HepG2 (cell line): Measurements from ENCODE around the gene DOK1. TPM values are rescaled to one million over a fixed set of nuclear protein-coding genes. Genes with fewer than 3 reads are reported as not detected.

Experiments used
- ATAC-seq: fragments of 200-7000 bp; cut with Tn5 transposase; 3 replicates; pipeline ENCODE4 v1.9.1; 2020; ENCODE audit warnings: mild to moderate bottlenecking, moderate library complexity
- BruUV-seq: library from RNA; stranded (reverse); fragments of 400-500 nt; replicated peaks from 2 replicates; lab custom pipeline; 2021; lab: Mats Ljungman, UMichigan
- CTCF ChIA-PET: fragments of 300-600 bp; formaldehyde crosslinking; extraction: SDS; loops from one replicate; lab custom pipeline; 2021; ENCODE audit warnings: low total read pairs, inconsistent platforms, low intra/inter-chr PET ratio; lab: Yijun Ruan, JAX
- POLR2A ChIA-PET: fragments of 350-600 bp; sonication (Branson Sonifier 250); formaldehyde crosslinking; loops from one replicate; lab custom pipeline; 2020; ENCODE audit warnings: antibody characterized with exemption, inconsistent platforms; lab: Yijun Ruan, JAX
- DNase-seq: peaks from one replicate; pipeline ENCODE4 v3.0.0-alpha.2; 2015; ENCODE audit warnings: low spot score
- FAIRE-seq: peaks from 3 replicates; lab custom pipeline; 2011; peaks lifted over from hg19 to GRCh38; lab: Jason Lieb, UNC
- H2AFZ ChIP-seq: one replicate; pipeline ENCODE4 v1.6.1; 2011; ENCODE audit warnings: low read length, inconsistent platforms
- H3K27ac ChIP-seq: fragments of 300-600 bp; 3 replicates; pipeline ENCODE4 v1.8.0; 2011; ENCODE audit warnings: mixed run types, mild to moderate bottlenecking, mixed read lengths, low read length, inconsistent platforms; ENCODE audit not compliant: insufficient read depth; ENCODE audit errors: extremely low read length
- H3K27me3 ChIP-seq, 2 experiments: fragments of 200-600 bp in 1 of 2; 2 replicates in 1 of 2; 3 replicates in 1 of 2; pipeline versions ENCODE4 v1.6.0 to v1.8.0; 2011; ENCODE audit warnings: low read length in 2 of 2, mild to moderate bottlenecking in 2 of 2, moderate library complexity in 2 of 2, inconsistent platforms in 1 of 2; ENCODE audit not compliant: insufficient read depth in 2 of 2, control insufficient read depth in 1 of 2
- H3K36me3 ChIP-seq, 2 experiments: fragments of 200-600 bp in 1 of 2; replicated peaks in 1 of 2; 2 replicates in 1 of 2; 3 replicates in 1 of 2; pipeline versions ENCODE4 v1.5.1 to v1.8.0; 2011; ENCODE audit warnings: low read length in 2 of 2, inconsistent platforms in 1 of 2; ENCODE audit not compliant: insufficient read depth in 2 of 2, control insufficient read depth in 1 of 2
- H3K4me1 ChIP-seq: 2 replicates; pipeline ENCODE4 v1.5.1; 2012; ENCODE audit warnings: low read length, inconsistent platforms; ENCODE audit not compliant: insufficient read depth
- H3K4me2 ChIP-seq: 2 replicates; pipeline ENCODE4 v1.6.0; 2011; ENCODE audit warnings: low read depth, low read length, inconsistent platforms
- H3K4me3 ChIP-seq, 3 experiments: fragments of 200-600 bp in 1 of 3; sonication (generic), shearing (Covaris generic) in 1 of 3; replicated peaks in 1 of 3; 2 replicates each; pipeline ENCODE4 v1.5.1; 2011 to 2016; ENCODE audit warnings: low read length in 3 of 3, inconsistent platforms in 2 of 3, low read depth in 2 of 3, mild to moderate bottlenecking in 2 of 3, control low read depth in 1 of 3, mixed read lengths in 1 of 3; ENCODE audit not compliant: insufficient read depth in 1 of 3
- H3K79me2 ChIP-seq: one replicate; pipeline ENCODE4 v1.6.1; 2011; ENCODE audit warnings: low read length, inconsistent platforms; ENCODE audit not compliant: insufficient read depth
- H3K9ac ChIP-seq: 2 replicates; pipeline ENCODE4 v1.6.0; 2011; ENCODE audit warnings: mild to moderate bottlenecking, low read depth, low read length, inconsistent platforms; ENCODE audit not compliant: insufficient read depth
- H3K9me3 ChIP-seq: 2 replicates; pipeline ENCODE4 v1.5.1; 2012; ENCODE audit warnings: mild to moderate bottlenecking, low read length
- H4K20me1 ChIP-seq: 2 replicates; pipeline ENCODE4 v1.6.0; 2011; ENCODE audit warnings: inconsistent platforms, mild to moderate bottlenecking, low read length, moderate library complexity; ENCODE audit not compliant: insufficient read depth
- AGO1 ChIP-seq: fragments of 200-400 bp; formaldehyde crosslinking; IDR thresholded peaks from 2 replicates; pipeline ENCODE4 v1.6.1; 2017; ENCODE audit warnings: mild to moderate bottlenecking, low read depth, low read length, moderate library complexity; ENCODE audit not compliant: poor library complexity, severe bottlenecking
- AGO2 ChIP-seq: fragments of 200-400 bp; formaldehyde crosslinking; optimal IDR thresholded peaks from 2 replicates; pipeline ENCODE3; 2017; ENCODE audit warnings: mild to moderate bottlenecking, low read depth, low read length, moderate library complexity
- MLLT10 ChIP-seq: sonication (generic); formaldehyde crosslinking; IDR thresholded peaks from 2 replicates; pipeline ENCODE4 v1.4.0; 2020; ENCODE audit warnings: missing genetic modification reagents
- MTERF4 ChIP-seq: sonication (generic); formaldehyde crosslinking; IDR thresholded peaks from 2 replicates; pipeline ENCODE4 v1.8.0; 2023; ENCODE audit warnings: mild to moderate bottlenecking, missing genetic modification reagents
- PCBP2 ChIP-seq: fragments of 200-400 bp; formaldehyde crosslinking; optimal IDR thresholded peaks from 2 replicates; pipeline ENCODE3; 2018; ENCODE audit warnings: low read length, low read depth; ENCODE audit not compliant: poor library complexity, severe bottlenecking
- PLSCR1 ChIP-seq: sonication (generic); formaldehyde crosslinking; IDR thresholded peaks from 2 replicates; pipeline ENCODE4 v1.5.0; 2020; ENCODE audit warnings: missing genetic modification reagents, mild to moderate bottlenecking, borderline replicate concordance
- POLR2G ChIP-seq: fragments of 200-400 bp; formaldehyde crosslinking; IDR thresholded peaks from 2 replicates; pipeline ENCODE4 v1.6.1; 2018; ENCODE audit warnings: mild to moderate bottlenecking, low read depth, low read length, moderate library complexity
- RBFOX2 ChIP-seq: fragments of 200-400 bp; formaldehyde crosslinking; IDR thresholded peaks from 2 replicates; pipeline ENCODE4 v1.6.1; 2017; ENCODE audit warnings: low read depth, mild to moderate bottlenecking, low read length
- ZFX ChIP-seq: sonication (generic); formaldehyde crosslinking; IDR thresholded peaks from 2 replicates; pipeline ENCODE4 v1.4.0; 2020; ENCODE audit warnings: mild to moderate bottlenecking, low read depth, missing genetic modification reagents, moderate library complexity
- ZNF768 ChIP-seq: sonication (generic); formaldehyde crosslinking; IDR thresholded peaks from 2 replicates; pipeline ENCODE4 v1.4.0; 2020; ENCODE audit warnings: missing genetic modification reagents
- WGBS: methylation state at CpG from one replicate; pipeline ENCODE4 v1.1.6; 2017; ENCODE audit warnings: low lambda C conversion rate; 5-methylcytosine and 5-hydroxymethylcytosine counted together
- in situ Hi-C: cut with HindIII; loops from 2 replicates; pipeline ENCODE4 v1.10.0; 2017; ENCODE audit warnings: low pct_unique_long_range_greater_than_20kb; ENCODE audit not compliant: extremely low pct_ligation_motif_present
- intact Hi-C: fragments of 100-400 bp; cut with micrococcal nuclease; formaldehyde crosslinking; loops from one replicate; pipeline ENCODE4 v1.10.0; 2022; ENCODE audit not compliant: unreplicated experiment
- polyA plus RNA-seq, 8 experiments: library from polyadenylated mRNA; depleted of rRNA in 3 of 8; stranded (reverse) in 7 of 8; unstranded in 1 of 8; fragments of >200 nt; fragmentation: Illumina TruSeq in 4 of 8; extraction: Trizol in 4 of 8; gene quantifications; 2 replicates each; pipeline versions ENCODE4 v1.2.1 to v1.2.3, GENCODE V29; 2011 to 2016; ENCODE audit warnings: low read depth in 4 of 8, missing spikeins in 1 of 8, mixed read lengths in 1 of 8; ENCODE audit not compliant: insufficient read depth in 1 of 8
- total RNA-seq, 5 experiments: library from RNA; depleted of rRNA; stranded (reverse); fragments of >200 nt; fragmentation: Illumina TruSeq; extraction: Trizol; gene quantifications; 2 replicates each; pipeline ENCODE4 v1.2.3, GENCODE V29; 2016; ENCODE audit warnings: low read depth in 1 of 5
- TF ChIP-seq, protein P1 (sequence below): sonication (generic); formaldehyde crosslinking; conservative IDR thresholded peaks from 2 replicates; pipeline ENCODE4 v1.8.0; 2022; ENCODE audit warnings: missing genetic modification reagents
- TF ChIP-seq, protein P2 (sequence below): sonication (generic); formaldehyde crosslinking; IDR thresholded peaks from 2 replicates; pipeline ENCODE4 v1.5.0; 2020; ENCODE audit warnings: missing genetic modification reagents
- TF ChIP-seq, protein P3 (sequence below): sonication (generic); formaldehyde crosslinking; IDR thresholded peaks from 2 replicates; pipeline ENCODE4 v1.5.1; 2020; ENCODE audit warnings: mild to moderate bottlenecking, missing genetic modification reagents

DOK1 gene
- total and polyA plus RNA-seq, 2 of the 13 experiments (the other 11 are each of a cell fraction or from before 2014, with no cell fraction given) = 0.53 to 0.74 TPM

DNA sequence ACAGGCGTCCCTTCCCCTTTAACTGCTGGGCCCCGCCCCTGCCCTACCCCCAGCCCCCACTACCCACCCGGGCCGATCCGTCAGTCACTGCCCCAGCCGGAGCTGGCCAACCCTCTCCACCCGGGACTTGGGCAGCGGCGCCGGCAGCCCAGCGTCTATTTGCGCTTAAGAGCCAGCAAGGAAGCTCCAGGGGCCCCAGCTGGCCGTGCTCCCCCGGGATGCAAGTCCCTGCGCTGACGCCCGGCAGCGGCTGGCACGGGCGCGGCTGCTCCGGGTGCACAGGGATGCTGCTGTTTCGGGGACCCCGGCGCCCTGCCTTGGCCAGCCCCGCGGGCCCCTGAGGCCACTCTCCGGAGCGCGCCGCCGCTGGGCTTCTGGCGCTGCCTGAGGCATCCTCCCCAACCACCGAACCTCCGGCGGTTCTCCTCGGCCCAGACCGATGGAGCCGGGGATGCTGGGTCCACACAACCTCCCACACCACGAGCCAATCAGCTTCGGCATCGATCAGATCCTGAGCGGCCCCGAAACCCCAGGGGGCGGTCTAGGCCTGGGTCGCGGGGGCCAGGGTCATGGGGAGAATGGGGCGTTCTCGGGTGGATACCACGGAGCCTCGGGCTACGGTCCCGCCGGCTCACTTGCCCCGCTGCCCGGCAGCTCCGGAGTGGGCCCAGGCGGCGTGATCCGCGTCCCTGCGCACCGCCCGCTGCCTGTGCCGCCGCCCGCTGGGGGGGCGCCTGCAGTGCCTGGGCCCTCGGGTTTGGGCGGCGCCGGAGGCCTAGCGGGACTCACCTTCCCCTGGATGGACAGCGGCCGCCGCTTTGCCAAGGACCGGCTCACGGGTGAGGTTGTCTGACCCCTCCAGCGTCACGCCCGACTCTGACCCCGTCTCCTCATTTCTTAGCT lies 39.9 kb upstream of the DOK1 start, which contains the start of gene TLX2:
TSS of gene TLX2 (plus strand) at position 83 of the 903 bp plus-strand sequence. CDS start at position 440, 357 bp downstream.
- DNase-seq = no peak
- no peaks in the 10 kb centered on the region for H3K27me3 ChIP-seq
- TF ChIP-seq RBFOX2 = peak; percentile 46
- no peak for TF ChIP-seq PLSCR1 (CRISPR knock-in tag)
- peak; percentile 35; the same call in 1 of the 2 replicates for TF ChIP-seq POLR2G
- TF ChIP-seq ZFX (CRISPR knock-in tag) = peak; percentile 19; the same call in 1 of the 2 replicates
- peak; percentile 64 for TF ChIP-seq AGO2
- TF ChIP-seq PCBP2 = no peak
- TF ChIP-seq, protein P1, sequence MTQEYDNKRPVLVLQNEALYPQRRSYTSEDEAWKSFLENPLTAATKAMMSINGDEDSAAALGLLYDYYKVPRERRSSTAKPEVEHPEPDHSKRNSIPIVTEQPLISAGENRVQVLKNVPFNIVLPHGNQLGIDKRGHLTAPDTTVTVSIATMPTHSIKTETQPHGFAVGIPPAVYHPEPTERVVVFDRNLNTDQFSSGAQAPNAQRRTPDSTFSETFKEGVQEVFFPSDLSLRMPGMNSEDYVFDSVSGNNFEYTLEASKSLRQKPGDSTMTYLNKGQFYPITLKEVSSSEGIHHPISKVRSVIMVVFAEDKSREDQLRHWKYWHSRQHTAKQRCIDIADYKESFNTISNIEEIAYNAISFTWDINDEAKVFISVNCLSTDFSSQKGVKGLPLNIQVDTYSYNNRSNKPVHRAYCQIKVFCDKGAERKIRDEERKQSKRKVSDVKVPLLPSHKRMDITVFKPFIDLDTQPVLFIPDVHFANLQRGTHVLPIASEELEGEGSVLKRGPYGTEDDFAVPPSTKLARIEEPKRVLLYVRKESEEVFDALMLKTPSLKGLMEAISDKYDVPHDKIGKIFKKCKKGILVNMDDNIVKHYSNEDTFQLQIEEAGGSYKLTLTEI (CRISPR knock-in tag) = no peak
- TF ChIP-seq ZNF768 (CRISPR knock-in tag) = peak; percentile 9; the same call in 1 of the 2 replicates
- TF ChIP-seq MLLT10 (CRISPR knock-in tag) = no peak
- peak; percentile 39 for TF ChIP-seq AGO1
- TF ChIP-seq, protein P2, sequence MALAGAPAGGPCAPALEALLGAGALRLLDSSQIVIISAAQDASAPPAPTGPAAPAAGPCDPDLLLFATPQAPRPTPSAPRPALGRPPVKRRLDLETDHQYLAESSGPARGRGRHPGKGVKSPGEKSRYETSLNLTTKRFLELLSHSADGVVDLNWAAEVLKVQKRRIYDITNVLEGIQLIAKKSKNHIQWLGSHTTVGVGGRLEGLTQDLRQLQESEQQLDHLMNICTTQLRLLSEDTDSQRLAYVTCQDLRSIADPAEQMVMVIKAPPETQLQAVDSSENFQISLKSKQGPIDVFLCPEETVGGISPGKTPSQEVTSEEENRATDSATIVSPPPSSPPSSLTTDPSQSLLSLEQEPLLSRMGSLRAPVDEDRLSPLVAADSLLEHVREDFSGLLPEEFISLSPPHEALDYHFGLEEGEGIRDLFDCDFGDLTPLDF (CRISPR knock-in tag) = no peak
- no peak for TF ChIP-seq MTERF4 (CRISPR knock-in tag)
- TF ChIP-seq, protein P3, sequence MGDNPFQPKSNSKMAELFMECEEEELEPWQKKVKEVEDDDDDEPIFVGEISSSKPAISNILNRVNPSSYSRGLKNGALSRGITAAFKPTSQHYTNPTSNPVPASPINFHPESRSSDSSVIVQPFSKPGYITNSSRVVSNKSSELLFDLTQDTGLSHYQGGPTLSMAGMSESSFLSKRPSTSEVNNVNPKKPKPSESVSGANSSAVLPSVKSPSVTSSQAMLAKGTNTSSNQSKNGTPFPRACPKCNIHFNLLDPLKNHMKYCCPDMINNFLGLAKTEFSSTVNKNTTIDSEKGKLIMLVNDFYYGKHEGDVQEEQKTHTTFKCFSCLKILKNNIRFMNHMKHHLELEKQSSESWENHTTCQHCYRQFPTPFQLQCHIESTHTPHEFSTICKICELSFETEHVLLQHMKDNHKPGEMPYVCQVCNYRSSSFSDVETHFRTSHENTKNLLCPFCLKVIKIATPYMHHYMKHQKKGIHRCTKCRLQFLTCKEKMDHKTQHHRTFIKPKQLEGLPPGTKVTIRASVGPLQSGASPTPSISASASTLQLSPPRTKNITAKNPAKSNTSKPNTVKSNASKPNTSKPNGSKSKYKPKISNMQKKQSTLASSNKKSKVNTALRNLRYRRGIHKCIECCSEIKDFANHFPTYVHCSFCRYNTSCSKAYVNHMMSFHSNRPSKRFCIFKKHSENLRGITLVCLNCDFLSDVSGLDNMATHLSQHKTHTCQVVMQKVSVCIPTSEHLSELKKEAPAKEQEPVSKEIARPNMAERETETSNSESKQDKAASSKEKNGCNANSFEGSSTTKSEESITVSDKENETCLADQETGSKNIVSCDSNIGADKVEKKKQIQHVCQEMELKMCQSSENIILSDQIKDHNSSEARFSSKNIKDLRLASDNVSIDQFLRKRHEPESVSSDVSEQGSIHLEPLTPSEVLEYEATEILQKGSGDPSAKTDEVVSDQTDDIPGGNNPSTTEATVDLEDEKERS = no peak

More for the DNA sequence above, 39.9 kb upstream of the DOK1 start, which contains the start of gene TLX2:
- H3K36me3 ChIP-seq = peaks cover 11 to 12% of the 10 kb centered on the region in 2 experiments; a peak in 4 of 5 replicates
- no TSS peak for BruUV-seq
- intact Hi-C loops (no loop called here), in situ Hi-C loops (no loop called here)
- no peaks in the 10 kb centered on the region for H4K20me1 ChIP-seq
- ChIA-PET POLR2A (interaction anchor here (2.1 to 2.4 kb wide), 2 partner anchors 11 to 15 kb away, joined by 6 to 13 read pairs; partner anchors contain the start of genes AUP1 and HTRA2), CTCF (no interaction called here)
- no peaks in the 10 kb centered on the region for H3K9me3 ChIP-seq
- H3K27ac ChIP-seq = peak within 1 kb of the TSS; percentile 27
- ATAC-seq = no peak
- no peak within 1 kb of the TSS for H2AFZ ChIP-seq
- no peaks in the 10 kb centered on the region for H3K79me2 ChIP-seq
- peaks cover 45% of the 10 kb centered on the region for H3K4me1 ChIP-seq
- H3K4me3 ChIP-seq = peak within 1 kb of the TSS; percentile 43 to 63 (median 62); a peak in 5 of 6 replicates
- WGBS = 95% methylated on average over 59 of the region's 82 CpGs
- FAIRE-seq = no peak
- H3K4me2 ChIP-seq = peak within 1 kb of the TSS; percentile 75
- H3K9ac ChIP-seq = peak within 1 kb of the TSS; percentile 68
